Forelimb muscle (tissue), 1 donor: Measurements from ENCODE around the gene LARGE2. TPM values are rescaled to one million over a fixed set of nuclear protein-coding genes. Genes with fewer than 3 reads are reported as not detected.
A peak's percentile ranks its signal among the peaks of the same experiment; 100 is the strongest.

Source experiments
- DNase-seq: peaks from one replicate; pipeline ENCODE4 v3.0.0-alpha.2; 2013; ENCODE audit warnings: low read depth
- polyA plus RNA-seq: library from polyadenylated mRNA; unstranded; fragments of 120-200 nt; gene quantifications from one replicate; pipeline ENCODE4 v1.2.1, GENCODE V29; 2013; ENCODE audit not compliant: insufficient read length

The LARGE2 gene
- polyA plus RNA-seq, 1 donor, result 0.30 TPM

DNA sequence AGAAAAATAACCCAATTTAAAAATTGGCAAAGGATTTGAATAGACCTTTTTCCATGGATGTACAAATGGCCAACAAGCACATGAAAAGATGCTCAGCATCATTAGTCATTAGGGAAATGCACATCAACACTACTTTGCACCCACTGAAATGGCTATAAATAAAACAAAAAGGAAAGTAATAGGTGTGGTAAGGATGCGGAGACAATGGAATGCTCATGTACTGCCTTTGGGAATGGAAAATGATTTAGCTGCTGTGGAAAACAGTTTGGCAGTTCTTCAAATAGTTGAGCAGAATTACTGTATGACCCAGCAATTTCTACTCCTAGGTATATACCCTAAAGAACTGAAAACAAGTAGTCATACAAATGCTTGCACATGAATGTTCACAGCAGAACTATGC is 37.4 kb downstream of the LARGE2 start:
- no peak for DNase-seq

DNA sequence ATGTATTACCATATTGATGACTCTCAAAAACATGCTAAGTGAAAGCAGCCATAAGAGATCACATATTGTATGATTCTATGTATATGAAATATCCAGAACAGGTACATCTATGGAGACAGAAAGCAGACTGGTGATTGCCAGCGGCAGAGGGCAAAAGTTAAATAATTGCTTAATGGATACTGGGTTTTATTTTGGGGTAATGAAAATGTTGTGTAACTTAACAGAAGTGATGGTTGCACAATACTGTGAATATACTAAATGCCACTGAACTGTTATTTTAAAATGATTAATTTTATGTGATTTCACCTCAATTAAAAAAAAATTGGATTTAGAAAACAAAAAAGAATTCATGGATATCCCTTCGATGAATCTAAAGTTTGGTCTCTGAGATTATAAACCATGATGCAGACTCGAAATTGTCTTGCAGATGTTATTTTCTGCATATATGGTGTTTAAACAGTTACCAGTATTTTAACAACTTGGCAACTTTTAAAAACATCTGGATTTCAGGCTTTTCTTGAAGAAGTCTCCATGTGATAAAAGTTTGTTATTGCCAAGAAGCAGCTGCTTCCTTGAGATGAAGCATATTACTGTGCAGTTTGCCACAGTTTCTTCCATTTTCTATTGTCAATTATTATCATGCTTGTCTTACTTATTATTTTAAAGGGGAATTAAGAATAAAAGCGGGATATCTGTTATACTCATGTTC is 38.1 kb downstream of the LARGE2 start:
- peak; percentile 68 for DNase-seq

DNA sequence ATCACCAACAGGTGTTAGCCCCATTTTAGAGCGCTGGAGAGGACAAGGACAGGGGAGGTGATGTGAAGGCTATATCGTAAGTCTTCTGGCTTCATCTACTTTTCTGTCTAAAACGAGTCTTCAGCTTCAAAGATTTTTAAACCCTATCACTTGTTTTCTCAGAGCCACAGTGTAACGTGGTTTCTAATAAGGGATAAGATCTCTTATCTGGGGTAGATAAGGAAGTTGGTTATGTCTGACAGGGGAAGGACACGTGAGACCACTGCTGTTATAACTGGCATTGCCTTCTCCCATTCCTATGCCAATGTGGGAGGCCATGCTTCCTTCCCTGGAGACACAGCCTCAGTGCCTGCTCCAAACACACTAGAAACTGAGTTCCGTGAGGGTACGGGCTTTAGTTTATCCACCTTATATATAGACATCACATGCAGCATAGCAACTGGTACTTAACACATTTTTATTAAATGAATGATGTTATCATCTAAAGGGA is 39.3 kb downstream of the LARGE2 start:
- no peak for DNase-seq

DNA sequence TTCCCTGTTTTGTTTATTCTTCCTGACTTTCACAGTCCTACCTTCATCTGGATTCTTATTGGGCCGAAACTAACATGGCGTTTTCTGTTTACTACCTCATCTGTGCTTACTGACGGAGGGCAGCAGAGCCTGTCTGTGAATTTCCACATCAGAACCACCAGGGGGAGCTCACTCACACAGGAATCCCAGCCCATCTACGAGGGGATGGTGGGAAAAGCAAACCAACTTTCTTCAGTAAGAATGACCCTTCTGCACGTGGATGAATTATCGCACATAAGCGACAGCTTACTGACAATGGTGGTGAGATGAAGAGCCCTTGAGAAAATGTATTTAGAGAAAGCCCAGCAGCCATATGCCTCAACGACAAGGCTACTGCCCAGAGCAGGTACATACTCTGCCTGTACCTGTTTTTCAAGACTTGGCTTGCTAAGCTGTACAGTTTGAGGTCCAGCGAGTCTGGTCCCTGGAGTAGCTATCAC is 42.5 kb downstream of the LARGE2 start:
- peak; percentile 56 for DNase-seq

DNA sequence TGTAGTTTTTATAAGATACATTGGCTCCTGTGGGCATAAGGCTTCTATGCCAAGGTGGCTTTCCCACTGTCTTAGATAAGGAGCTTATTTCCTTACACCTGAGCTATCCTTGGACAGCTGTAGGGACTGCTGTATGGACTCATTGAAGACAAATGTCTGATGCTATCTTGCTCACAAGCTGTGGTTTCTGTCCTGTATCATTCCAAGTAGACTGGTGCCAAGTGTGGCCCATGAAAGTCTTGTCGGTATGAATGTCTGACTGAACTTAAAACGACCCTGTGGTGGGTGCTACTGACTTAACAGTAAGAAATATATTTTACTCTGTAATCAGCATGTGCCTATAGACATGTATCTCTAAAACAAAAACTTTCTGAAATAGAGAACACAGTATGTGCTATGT is 45.0 kb downstream of the LARGE2 start:
- no peak for DNase-seq

DNA sequence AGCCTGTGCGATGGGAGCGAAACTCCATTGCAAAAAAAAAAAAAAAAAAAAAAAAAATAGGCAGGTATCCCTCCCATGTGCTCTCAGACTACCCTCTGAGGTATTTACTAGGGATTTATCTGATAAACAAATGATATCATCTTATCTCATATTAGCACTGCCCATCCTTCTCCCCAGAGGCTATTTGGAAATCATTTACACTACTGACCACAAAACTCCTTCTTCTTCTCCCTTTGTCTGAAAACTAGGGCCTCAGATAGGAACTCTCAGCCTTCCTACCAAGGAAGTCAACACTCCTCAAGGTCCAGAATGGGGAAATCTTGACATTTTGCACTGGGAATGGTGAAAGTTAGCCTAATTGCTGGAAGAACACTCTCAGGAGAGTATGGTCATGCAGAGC is 46.4 kb downstream of the LARGE2 start:
- no peak for DNase-seq

DNA sequence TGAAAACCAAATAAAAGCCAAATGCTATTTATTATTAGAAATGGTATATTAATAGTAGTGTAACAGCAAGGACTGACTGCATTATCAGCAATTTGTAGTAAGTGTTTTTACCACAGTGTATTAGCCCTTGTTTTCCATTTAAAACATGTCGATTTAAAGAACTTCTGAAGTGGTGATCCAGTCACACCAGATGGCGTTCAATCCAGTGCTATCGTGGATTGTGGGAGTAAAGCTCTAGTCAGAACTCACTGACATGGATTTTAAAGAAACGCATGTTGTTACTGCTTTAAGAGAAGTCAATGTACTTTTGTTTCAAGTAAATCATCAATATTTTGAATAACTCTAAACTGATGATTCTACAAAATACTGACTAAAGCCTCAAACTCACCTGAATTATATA is 51.1 kb downstream of the LARGE2 start:
- DNase-seq, result no peak

DNA sequence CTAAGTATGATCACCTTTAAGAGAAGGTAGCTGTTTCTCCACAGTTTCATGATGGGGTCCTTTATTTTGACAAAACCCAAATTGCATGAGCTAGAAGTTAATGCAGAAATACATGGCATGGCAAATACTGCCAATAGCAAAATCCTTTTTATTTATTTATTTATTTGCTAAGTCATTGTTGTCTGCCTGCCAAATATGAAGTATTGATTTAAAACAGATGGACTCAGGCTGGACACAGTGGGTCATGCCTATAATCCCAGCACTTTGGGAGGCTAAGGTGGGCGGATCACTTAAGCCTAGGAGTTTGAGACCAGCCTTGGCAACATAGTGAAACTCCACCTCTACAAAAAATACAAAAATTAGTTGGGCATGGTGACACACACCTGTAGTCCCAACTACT is 52.4 kb downstream of the LARGE2 start:
- no peak for DNase-seq

Other genes with a start within 250 kb of the LARGE2 start
- 6.6 TPM for gene SLC35C1, start 117.5 kb upstream of the LARGE2 start, polyA plus RNA-seq
- gene CRY2, start 75.2 kb upstream of the LARGE2 start, polyA plus RNA-seq, result 25.9 TPM
- 41.3 TPM for gene MAPK8IP1, start 37.0 kb upstream of the LARGE2 start, polyA plus RNA-seq
- gene FREY1, start 15.4 kb upstream of the LARGE2 start, polyA plus RNA-seq, result 0.43 TPM
- 11.7 TPM for gene PEX16, start 4.8 kb upstream of the LARGE2 start, polyA plus RNA-seq
- gene PHF21A, start 198.8 kb downstream of the LARGE2 start, polyA plus RNA-seq, result 35.7 TPM